ENCODE results near the gene CDK13.
"Not testable (repeated sequence)": the region's sequence is repeated elsewhere in the genome, so short reads cannot be mapped to it uniquely, and the experiment has no call there.

The CDK13 gene

GRCh38 chr7:40105879-40106473 is 155.9 kb downstream of the CDK13 start:
- H3K4me3 Mint-ChIP-seq = no peak overlapping the region

GRCh38 chr7:40115936-40116335 is 165.9 kb downstream of the CDK13 start:
- no peak for TF ChIP-seq CTCF (IDR thresholded peaks at IDR 0.05; ENCODE audit: unreplicated experiment in 3 of 3)
- no peak overlapping the region for H3K4me3 Mint-ChIP-seq
- no peaks in the 10 kb centered on the region for H3K27me3 Mint-ChIP-seq (ENCODE audit: low read depth)

More at GRCh38 chr7:40105879-40106473, 155.9 kb downstream of the CDK13 start:
- H3K27ac Mint-ChIP-seq = no peak overlapping the region
- no peaks in the 10 kb centered on the region for H3K4me1 Mint-ChIP-seq
- H3K27me3 Mint-ChIP-seq (ENCODE audit: low read depth) = no peaks in the 10 kb centered on the region
- H3K9me3 Mint-ChIP-seq = no peaks in the 10 kb centered on the region
- no peak for TF ChIP-seq CTCF (IDR thresholded peaks at IDR 0.05; ENCODE audit: unreplicated experiment in 3 of 3)
- H3K36me3 Mint-ChIP-seq (ENCODE audit: low read depth) = peaks cover 3% of the 10 kb centered on the region

GRCh38 chr7:40117199-40117598 is 167.1 kb downstream of the CDK13 start:
- H3K4me1 Mint-ChIP-seq = not testable (repeated sequence)
- Mint-ChIP-seq H3K36me3 (ENCODE audit: low read depth) (peaks cover 33% of the 10 kb centered on the region), H3K27ac (peak overlapping the region in 2 of 3 experiments; percentile 6 to 10)

More at GRCh38 chr7:40115936-40116335, 165.9 kb downstream of the CDK13 start:
- Mint-ChIP-seq H3K36me3 (ENCODE audit: low read depth) (peaks cover 38% of the 10 kb centered on the region), H3K9me3 (peaks cover 2% of the 10 kb centered on the region), H3K27ac (peak overlapping the region; percentile 58 to 71 (median 67)), H3K4me1 (no peaks in the 10 kb centered on the region)

GRCh38 chr7:40118201-40118600 is 168.1 kb downstream of the CDK13 start:
- H3K36me3 Mint-ChIP-seq (ENCODE audit: low read depth) = peaks cover 25% of the 10 kb centered on the region
- not testable (repeated sequence) for H3K4me3 Mint-ChIP-seq; H3K4me1 Mint-ChIP-seq; H3K9me3 Mint-ChIP-seq; H3K27me3 Mint-ChIP-seq (ENCODE audit: low read depth); H3K27ac Mint-ChIP-seq

More at GRCh38 chr7:40117199-40117598, 167.1 kb downstream of the CDK13 start:
- H3K27me3 Mint-ChIP-seq (ENCODE audit: low read depth); H3K9me3 Mint-ChIP-seq; H3K4me3 Mint-ChIP-seq: not testable (repeated sequence)

GRCh38 chr7:40120020-40120419 is 170.0 kb downstream of the CDK13 start:
- peaks cover 30% of the 10 kb centered on the region for H3K36me3 Mint-ChIP-seq (ENCODE audit: low read depth)
- H3K4me1 Mint-ChIP-seq = no peaks in the 10 kb centered on the region
- peaks cover 2% of the 10 kb centered on the region for H3K9me3 Mint-ChIP-seq
- H3K27ac Mint-ChIP-seq = peak overlapping the region in 1 of 3 experiments; percentile 23
- H3K27me3 Mint-ChIP-seq (ENCODE audit: low read depth) = no peaks in the 10 kb centered on the region
- no peak for TF ChIP-seq CTCF (IDR thresholded peaks at IDR 0.05; ENCODE audit: unreplicated experiment in 3 of 3)
- H3K4me3 Mint-ChIP-seq = no peak overlapping the region

GRCh38 chr7:40122100-40122939 is 172.3 kb downstream of the CDK13 start:
- peaks cover 32% of the 10 kb centered on the region for H3K36me3 Mint-ChIP-seq (ENCODE audit: low read depth)
- H3K4me1 Mint-ChIP-seq; H3K27me3 Mint-ChIP-seq (ENCODE audit: low read depth); H3K4me3 Mint-ChIP-seq; H3K27ac Mint-ChIP-seq; H3K9me3 Mint-ChIP-seq: not testable (repeated sequence)

- H3K9me3 Mint-ChIP-seq = no peaks in the 10 kb centered on the region
- no peaks in the 10 kb centered on the region for H3K4me1 Mint-ChIP-seq
- H3K4me3 Mint-ChIP-seq = no peak overlapping the region
- H3K36me3 Mint-ChIP-seq (ENCODE audit: low read depth) = peaks cover 34% of the 10 kb centered on the region
- no peaks in the 10 kb centered on the region for H3K27me3 Mint-ChIP-seq (ENCODE audit: low read depth)
- no peak for TF ChIP-seq CTCF (IDR thresholded peaks at IDR 0.05; ENCODE audit: unreplicated experiment in 3 of 3)
- H3K27ac Mint-ChIP-seq = no peak overlapping the region
Measured at GRCh38 chr7:40122940-40123254, 172.8 kb downstream of the CDK13 start.
